ENCODE data around the gene GLCCI1.
A peak's percentile ranks its signal among the peaks of the same experiment; 100 is the strongest.

GLCCI1 gene

GRCh38 chr7:8109196-8110022, 140.8 kb downstream of the GLCCI1 start:
- peak; percentile 75 for DNase-seq

GRCh38 chr7:8111282-8111960, 142.8 kb downstream of the GLCCI1 start:
- DNase-seq: no peak

- DNase-seq: no peak
These were observed 144.1 kb downstream of the GLCCI1 start for GRCh38 chr7:8112685-8113084.

- DNase-seq: no peak
These were observed 144.6 kb downstream of the GLCCI1 start for GRCh38 chr7:8113184-8113583.

GRCh38 chr7:8114175-8114574, 145.6 kb downstream of the GLCCI1 start:
- DNase-seq: no peak

- DNase-seq: no peak
These were observed 147.2 kb downstream of the GLCCI1 start for GRCh38 chr7:8115547-8116402.

- DNase-seq: no peak
These were observed 148.6 kb downstream of the GLCCI1 start for GRCh38 chr7:8117195-8117594.

- DNase-seq: no peak
These were observed 150.7 kb downstream of the GLCCI1 start for GRCh38 chr7:8119262-8119661.

GRCh38 chr7:8120390-8121058, 151.9 kb downstream of the GLCCI1 start:
- DNase-seq: no peak

- no peak for DNase-seq
These were observed 152.6 kb downstream of the GLCCI1 start for GRCh38 chr7:8121243-8121642.

- DNase-seq: no peak
These were observed 157.3 kb downstream of the GLCCI1 start for GRCh38 chr7:8125680-8126444.

- DNase-seq: no peak
These were observed 158.1 kb downstream of the GLCCI1 start for GRCh38 chr7:8126601-8127167.

- no peak for DNase-seq
These were observed 160.1 kb downstream of the GLCCI1 start for GRCh38 chr7:8128449-8129317.

- no peak for DNase-seq
These were observed 160.7 kb downstream of the GLCCI1 start for GRCh38 chr7:8129318-8129659.

- DNase-seq: no peak
These were observed 162.1 kb downstream of the GLCCI1 start for GRCh38 chr7:8130663-8131062.

- no peak for DNase-seq
These were observed 163.4 kb downstream of the GLCCI1 start for GRCh38 chr7:8131694-8132605.

- DNase-seq: peak; percentile 87
These were observed 164.7 kb downstream of the GLCCI1 start for GRCh38 chr7:8133188-8133848.

GRCh38 chr7:8134089-8134733, 165.6 kb downstream of the GLCCI1 start:
- peak; percentile 95 for DNase-seq

GRCh38 chr7:8135417-8135816, 166.8 kb downstream of the GLCCI1 start:
- DNase-seq: peak; percentile 3
